ENCODE measurements around the gene OR2M7.

Gene OR2M7

GRCh38 chr1:248324468-248324867 lies at the start of gene OR2M7:
Gene OR2M7, minus strand, starts transcription at chr1:248324568. Its CDS starts 0 bp downstream, at chr1:248324568.
- TF ChIP-seq, protein P1, sequence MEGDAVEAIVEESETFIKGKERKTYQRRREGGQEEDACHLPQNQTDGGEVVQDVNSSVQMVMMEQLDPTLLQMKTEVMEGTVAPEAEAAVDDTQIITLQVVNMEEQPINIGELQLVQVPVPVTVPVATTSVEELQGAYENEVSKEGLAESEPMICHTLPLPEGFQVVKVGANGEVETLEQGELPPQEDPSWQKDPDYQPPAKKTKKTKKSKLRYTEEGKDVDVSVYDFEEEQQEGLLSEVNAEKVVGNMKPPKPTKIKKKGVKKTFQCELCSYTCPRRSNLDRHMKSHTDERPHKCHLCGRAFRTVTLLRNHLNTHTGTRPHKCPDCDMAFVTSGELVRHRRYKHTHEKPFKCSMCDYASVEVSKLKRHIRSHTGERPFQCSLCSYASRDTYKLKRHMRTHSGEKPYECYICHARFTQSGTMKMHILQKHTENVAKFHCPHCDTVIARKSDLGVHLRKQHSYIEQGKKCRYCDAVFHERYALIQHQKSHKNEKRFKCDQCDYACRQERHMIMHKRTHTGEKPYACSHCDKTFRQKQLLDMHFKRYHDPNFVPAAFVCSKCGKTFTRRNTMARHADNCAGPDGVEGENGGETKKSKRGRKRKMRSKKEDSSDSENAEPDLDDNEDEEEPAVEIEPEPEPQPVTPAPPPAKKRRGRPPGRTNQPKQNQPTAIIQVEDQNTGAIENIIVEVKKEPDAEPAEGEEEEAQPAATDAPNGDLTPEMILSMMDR (IDR thresholded peaks at IDR 0.05; ENCODE audit: insufficient read depth, low read length, missing control alignments), result no peak
- no peak within 1 kb of the TSS for H3K4me3 ChIP-seq (ENCODE audit: low read depth, low read length)
- CTCF ChIA-PET, result no interaction called here
- no peak for DNase-seq (ENCODE audit: low read depth, low spot score)
- POLR2A ChIA-PET, result no interaction called here

DNA sequence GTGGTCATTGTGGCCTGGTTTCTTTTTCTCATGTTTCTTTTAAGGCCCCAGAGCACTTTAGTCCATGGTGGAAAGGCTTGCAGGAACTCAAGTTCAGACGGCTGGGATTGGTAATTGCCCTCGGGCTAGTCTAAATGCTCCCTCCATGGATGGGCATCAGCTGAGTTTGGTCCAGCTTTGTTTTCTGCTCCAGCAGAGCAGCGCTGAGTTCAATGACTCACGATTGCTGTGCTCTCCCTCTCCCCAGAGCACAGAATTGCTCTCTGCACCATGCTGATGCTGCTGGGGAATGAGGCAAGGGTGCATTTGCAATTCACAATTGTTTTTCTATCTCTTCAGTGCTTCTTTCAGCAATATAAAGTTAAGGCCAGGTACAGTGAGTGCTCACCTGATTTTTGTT lies 49.4 kb upstream of the OR2M7 start:
- DNase-seq (ENCODE audit: low read depth, low spot score), result no peak
- POLR2A ChIA-PET, result no interaction called here
- TF ChIP-seq, protein P1 (IDR thresholded peaks at IDR 0.05; ENCODE audit: insufficient read depth, low read length, missing control alignments), result no peak

DNA sequence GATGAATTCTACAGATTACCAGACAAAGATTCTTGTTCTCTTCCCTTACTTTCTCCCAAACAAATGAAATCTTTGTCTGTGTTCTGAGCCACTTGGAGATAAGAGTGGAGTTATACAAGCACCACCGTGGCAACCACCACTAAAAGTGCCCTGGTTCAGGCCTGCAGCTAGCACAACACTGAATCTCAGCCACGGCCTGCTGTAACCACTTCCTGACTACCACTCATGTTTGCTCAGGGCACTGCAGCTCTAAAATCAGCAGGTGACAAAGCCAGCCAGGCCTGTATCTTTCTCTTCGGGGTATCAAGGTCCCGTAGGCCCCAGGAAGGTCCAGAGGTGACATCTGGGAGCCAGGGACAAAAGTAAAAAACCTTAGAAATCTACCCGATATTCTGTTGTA lies 48.0 kb upstream of the OR2M7 start:
- TF ChIP-seq, protein P1 (IDR thresholded peaks at IDR 0.05; ENCODE audit: insufficient read depth, low read length, missing control alignments), result no peak
- no peak overlapping the region for H3K4me3 ChIP-seq (ENCODE audit: low read depth, low read length)
- ChIA-PET CTCF (no interaction called here), POLR2A (no interaction called here)
- DNase-seq (ENCODE audit: low read depth, low spot score), result no peak

More for the DNA sequence above, 49.4 kb upstream of the OR2M7 start:
- CTCF ChIA-PET, result no interaction called here
- no peak overlapping the region for H3K4me3 ChIP-seq (ENCODE audit: low read depth, low read length)

DNA sequence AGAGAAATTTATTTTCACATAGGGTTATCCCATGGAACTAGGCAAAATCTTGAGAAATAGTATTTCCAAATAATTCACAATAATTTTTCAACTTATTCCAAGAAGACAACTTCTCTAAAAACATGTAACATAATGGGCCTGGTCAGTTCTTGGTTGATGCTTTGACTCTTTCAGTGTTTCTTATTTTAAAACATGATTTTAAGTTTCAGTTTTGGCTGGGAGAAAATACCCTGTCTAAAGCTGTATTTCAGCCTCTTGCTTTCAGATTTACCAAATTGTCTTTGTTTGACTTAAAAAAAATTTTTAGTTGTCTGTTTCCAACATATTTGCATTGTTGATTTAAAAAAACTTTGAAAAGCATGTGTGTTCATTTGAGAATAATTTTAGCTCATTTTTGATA lies 42.2 kb upstream of the OR2M7 start:
- no peak overlapping the region for H3K4me3 ChIP-seq (ENCODE audit: low read depth, low read length)
- TF ChIP-seq, protein P1 (IDR thresholded peaks at IDR 0.05; ENCODE audit: insufficient read depth, low read length, missing control alignments), result no peak
- DNase-seq (ENCODE audit: low read depth, low spot score), result no peak
- CTCF ChIA-PET, result no interaction called here
- POLR2A ChIA-PET, result no interaction called here

DNA sequence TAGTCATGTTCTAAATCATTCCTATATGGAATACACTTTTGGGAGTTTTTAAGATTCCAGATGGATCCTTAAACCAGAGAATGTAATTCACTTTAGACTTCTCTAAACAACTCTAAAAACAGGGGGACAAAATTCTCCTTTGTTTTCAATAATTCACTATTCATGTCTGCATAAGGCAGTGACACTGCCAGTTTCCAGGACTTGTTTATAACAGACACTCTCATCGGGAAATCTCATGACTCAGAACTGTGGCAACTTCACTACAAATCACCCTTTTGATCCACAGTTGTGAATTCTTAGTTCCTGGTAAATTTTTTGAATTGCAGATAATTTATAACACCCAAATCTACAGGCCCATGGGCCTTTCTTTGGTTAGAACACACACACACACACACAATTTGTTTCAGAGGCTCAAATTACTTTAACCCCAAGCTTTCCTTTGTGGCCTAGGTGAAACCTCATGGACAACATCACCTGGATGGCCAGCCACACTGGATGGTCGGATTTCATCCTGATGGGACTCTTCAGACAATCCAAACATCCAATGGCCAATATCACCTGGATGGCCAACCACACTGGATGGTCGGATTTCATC lies 36.9 kb upstream of the OR2M7 start, which contains the start of gene OR2T4:
TSS of gene OR2T4 (plus strand) at position 545 of the 595 bp plus-strand sequence. CDS start at position 545, 0 bp downstream.
- ChIA-PET POLR2A (no interaction called here), CTCF (no interaction called here)
- no peak within 1 kb of the TSS for H3K4me3 ChIP-seq (ENCODE audit: low read depth, low read length)
- TF ChIP-seq, protein P1 (IDR thresholded peaks at IDR 0.05; ENCODE audit: insufficient read depth, low read length, missing control alignments), result no peak
- no peak for DNase-seq (ENCODE audit: low read depth, low spot score)

GRCh38 chr1:248359415-248359814 lies 35.0 kb upstream of the OR2M7 start:
- ChIA-PET POLR2A (no interaction called here), CTCF (no interaction called here)
- DNase-seq (ENCODE audit: low read depth, low spot score), result no peak
- TF ChIP-seq, protein P1 (IDR thresholded peaks at IDR 0.05; ENCODE audit: insufficient read depth, low read length, missing control alignments), result no peak
- H3K4me3 ChIP-seq (ENCODE audit: low read depth, low read length), result no peak overlapping the region

Measured in AG04449 (cell line).